Measurements from ENCODE around the gene ZBTB7C. TPM values are rescaled to one million over a fixed set of nuclear protein-coding genes. Genes with fewer than 3 reads are reported as not detected.

ZBTB7C gene
- total and polyA plus RNA-seq, 2 of the 8 experiments (the other 6 are each of a cell fraction or from before 2014, with no cell fraction given), result 0.15 to 0.45 TPM

DNA sequence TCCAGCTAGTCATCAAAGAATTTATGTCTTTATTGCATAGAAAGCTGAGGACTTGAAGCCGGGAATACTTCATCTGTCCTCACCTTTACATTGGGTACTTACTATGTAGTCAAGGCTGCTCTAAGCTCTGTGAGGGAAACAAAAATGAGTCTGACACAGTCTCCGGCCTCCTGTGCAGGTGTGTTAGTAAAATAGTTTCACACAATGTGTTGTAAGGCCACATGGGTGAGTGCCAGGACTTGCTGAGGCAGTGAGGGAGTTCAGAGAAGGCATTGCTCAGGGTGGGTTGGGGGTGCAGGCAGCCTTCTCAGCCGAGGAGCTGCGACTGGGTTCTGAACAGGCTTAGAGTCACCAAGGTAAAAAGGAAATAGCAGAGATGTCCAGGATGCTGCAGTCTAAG lies 424.2 kb downstream of the ZBTB7C start:
- no peak overlapping the region for H3K4ac ChIP-seq (replicated peaks; ENCODE audit: insufficient read length, low read depth, low read length)
- H2AK5ac ChIP-seq (ENCODE audit: low read depth, low read length), result no peak overlapping the region
- no peaks in the 10 kb centered on the region for H3K23me2 ChIP-seq (ENCODE audit: low read depth, low read length)
- 90% methylated on average over 4 of the region's 4 CpGs; no CpG with 5 or more reads in 1 of the 2 experiments for WGBS, 2 experiments (ENCODE audit: extremely low coverage in 1 of 2, insufficient coverage in 1 of 2, insufficient read length in 1 of 2, insufficient replicate concordance in 2 of 2, low coverage in 1 of 2, low lambda C conversion rate in 2 of 2, missing lambda C conversion rate in 1 of 2)
- H2BK5ac ChIP-seq (ENCODE audit: low read depth, low read length), result no peak overlapping the region
- no peak overlapping the region for H4K91ac ChIP-seq (replicated peaks; ENCODE audit: insufficient read length, low read length)
- no peak for FAIRE-seq
- H3K9me3 ChIP-seq (ENCODE audit: insufficient read depth in 2 of 2, low read depth in 1 of 2, low read length in 1 of 2), result no peaks in the 10 kb centered on the region
- no peaks in the 10 kb centered on the region for H3K27me3 ChIP-seq (replicated peaks in 1 of 4; ENCODE audit: control insufficient read depth in 3 of 4, extremely low read depth in 1 of 4, insufficient read depth in 3 of 4, low read length in 3 of 4)
- peaks cover 0 to 10% (median 6%) of the 10 kb centered on the region in 4 experiments; a peak in 4 of 7 replicates for H3K4me1 ChIP-seq (replicated peaks in 1 of 4; ENCODE audit: control insufficient read depth in 3 of 4, insufficient read depth in 4 of 4, low read length in 3 of 4)
- no peak overlapping the region for H3K9ac ChIP-seq (replicated peaks in 1 of 4; ENCODE audit: extremely low read depth in 1 of 4, low read depth in 3 of 4, low read length in 3 of 4)
- DNase-seq (ENCODE audit: low read depth in 1 of 2, low spot score in 2 of 2), result no peak
- H4K8ac ChIP-seq (ENCODE audit: extremely low read depth, insufficient read depth, low read length), result no peak overlapping the region
- no peaks in the 10 kb centered on the region for H3K79me1 ChIP-seq (ENCODE audit: low read depth, low read length)
- H3K23ac ChIP-seq (ENCODE audit: insufficient read length), result no peak overlapping the region
- H3K14ac ChIP-seq (ENCODE audit: insufficient read length), result no peak overlapping the region
- ChIA-PET POLR2A (ENCODE audit: partially characterized antibody) (interaction anchor here (1.1 kb wide), 1 partner anchor 22 kb away, joined by 3 read pairs; no protein-coding TSS in a partner anchor), CTCF (ENCODE audit: partially characterized antibody) (interaction anchor here (0.6 to 6.6 kb wide), 7 partner anchors 10 to 230 kb away, joined by 3 to 59 read pairs (median 5); no protein-coding TSS in a partner anchor)
- no peaks in the 10 kb centered on the region for H3K79me2 ChIP-seq (ENCODE audit: control insufficient read depth in 1 of 2, insufficient read depth in 2 of 2, low read length in 2 of 2)
- no peak overlapping the region for H3K4me2 ChIP-seq (ENCODE audit: insufficient read depth in 1 of 2, low read depth in 2 of 2, low read length in 2 of 2)
- no peak overlapping the region for H2BK20ac ChIP-seq (ENCODE audit: low read length)
- H3K56ac ChIP-seq (replicated peaks; ENCODE audit: insufficient read length, low read depth, low read length), result no peak overlapping the region
- H4K20me1 ChIP-seq (replicated peaks in 1 of 2; ENCODE audit: control insufficient read depth in 1 of 2, insufficient read depth in 2 of 2, low read length in 2 of 2), result no peaks in the 10 kb centered on the region
- H3K36me3 ChIP-seq (ENCODE audit: control insufficient read depth in 2 of 4, insufficient read depth in 4 of 4, low read length in 3 of 4), result no peaks in the 10 kb centered on the region; a peak in 1 of 8 replicates
- H2BK15ac ChIP-seq (ENCODE audit: low read length), result peak overlapping the region; percentile 49; the same call in 1 of the 2 replicates
- H2BK120ac ChIP-seq (replicated peaks; ENCODE audit: low read depth, low read length), result no peak overlapping the region
- H2AFZ ChIP-seq (ENCODE audit: low read length), result no peak overlapping the region
- H2BK12ac ChIP-seq (ENCODE audit: low read depth, low read length), result no peak overlapping the region
- no peak overlapping the region for H3K27ac ChIP-seq (ENCODE audit: low read depth, low read length)
- H3K4me3 ChIP-seq (ENCODE audit: extremely low read depth in 1 of 4, insufficient read depth in 2 of 4, low read depth in 3 of 4, low read length in 4 of 4), result no peak overlapping the region
- H3K18ac ChIP-seq (ENCODE audit: extremely low read depth, low read length), result no peak overlapping the region
- no peak overlapping the region for H4K5ac ChIP-seq (ENCODE audit: insufficient read length, low read depth, low read length)
- no peak for TF ChIP-seq GABPA (IDR thresholded peaks at IDR 0.05; ENCODE audit: borderline replicate concordance, insufficient read depth, low read length)
- TF ChIP-seq TCF12 (IDR thresholded peaks at IDR 0.05; ENCODE audit: low read depth, low read length), result no peak
- no peak for TF ChIP-seq HDAC6 (IDR thresholded peaks at IDR 0.05; ENCODE audit: low read depth, low read length)
- TF ChIP-seq TAF1 (IDR thresholded peaks at IDR 0.05; ENCODE audit: low read depth, low read length), result no peak
